Epithelial cell of esophagus (primary cell): ENCODE data around the gene ITIH3.

Source experiments
- DNase-seq: peaks from one replicate; pipeline ENCODE4 v3.0.0; 2010; ENCODE audit warnings: low read depth
- H3K4me3 ChIP-seq: 2 replicates; pipeline ENCODE4 v1.5.1; 2011; ENCODE audit warnings: mild to moderate bottlenecking, low read length, control low read depth
- CTCF ChIP-seq: IDR thresholded peaks from 2 replicates; pipeline ENCODE4 v1.5.1; 2011; ENCODE audit warnings: low read depth, mild to moderate bottlenecking, low read length, control low read depth, inconsistent platforms; ENCODE audit not compliant: insufficient read depth; ENCODE audit errors: missing control alignments

Gene ITIH3

GRCh38 chr3:52834871-52835501 lies 40.4 kb downstream of the ITIH3 start, which contains the start of gene MUSTN1:
Gene MUSTN1 (minus strand): TSS chr3:52835019. CDS start chr3:52834948, 71 bp downstream.
- no peak within 1 kb of the TSS for H3K4me3 ChIP-seq
- no peak for DNase-seq
- no peak for TF ChIP-seq CTCF

GRCh38 chr3:52835766-52836470 lies 41.3 kb downstream of the ITIH3 start:
- H3K4me3 ChIP-seq = no peak overlapping the region
- no peak for TF ChIP-seq CTCF
- DNase-seq = no peak

- no peak for DNase-seq
- no peak for TF ChIP-seq CTCF
- no peak overlapping the region for H3K4me3 ChIP-seq
Observed at GRCh38 chr3:52836471-52836845, 41.9 kb downstream of the ITIH3 start.

GRCh38 chr3:52836986-52837385 lies 42.4 kb downstream of the ITIH3 start:
- H3K4me3 ChIP-seq = no peak overlapping the region
- no peak for DNase-seq
- TF ChIP-seq CTCF = no peak

GRCh38 chr3:52838561-52839267 lies 44.1 kb downstream of the ITIH3 start:
- no peak for DNase-seq
- TF ChIP-seq CTCF = no peak
- H3K4me3 ChIP-seq = no peak overlapping the region

- no peak for TF ChIP-seq CTCF
- H3K4me3 ChIP-seq = no peak overlapping the region
- DNase-seq = no peak
Observed at GRCh38 chr3:52839268-52839575, 44.6 kb downstream of the ITIH3 start.
